Subcutaneous adipose tissue (tissue), 4 donors: Measurements from ENCODE around the gene CALHM6. TPM values are rescaled to one million over a fixed set of nuclear protein-coding genes. Genes with fewer than 3 reads are reported as not detected.

Source experiments
- CTCF ChIP-seq: fragments of 450-650 bp; IDR thresholded peaks from one replicate; pipeline ENCODE4 v1.5.1; 2016; ENCODE audit warnings: low read depth, mild to moderate bottlenecking, control low read depth, antibody characterized with exemption, moderate library complexity
- total RNA-seq, 4 donors: library from RNA; depleted of rRNA; stranded (reverse); fragments of >200 nt; gene quantifications; one replicate each; pipeline ENCODE4 v1.1.0, GENCODE V29; 2016

The CALHM6 gene
- total RNA-seq, 4 donors from 2014 or later = 0.65 to 9.2 (median 3.7) TPM

- TF ChIP-seq CTCF = no peak
Measured at GRCh38 chr6:116463301-116463700, 2.1 kb downstream of the CALHM6 start.

- no peak for TF ChIP-seq CTCF
Measured at GRCh38 chr6:116465246-116465645, 4.1 kb downstream of the CALHM6 start.

- no peak for TF ChIP-seq CTCF
Measured at GRCh38 chr6:116467096-116467495, 5.9 kb downstream of the CALHM6 start.

- no peak for TF ChIP-seq CTCF
Measured at GRCh38 chr6:116467514-116467913, 6.3 kb downstream of the CALHM6 start.

GRCh38 chr6:116468293-116468692, 7.1 kb downstream of the CALHM6 start:
- no peak for TF ChIP-seq CTCF

- TF ChIP-seq CTCF = no peak
Measured at GRCh38 chr6:116471531-116471930, 10.4 kb downstream of the CALHM6 start.

GRCh38 chr6:116472706-116473105, 11.5 kb downstream of the CALHM6 start:
- no peak for TF ChIP-seq CTCF

- TF ChIP-seq CTCF = no peak
Measured at GRCh38 chr6:116475141-116475540, 14.0 kb downstream of the CALHM6 start.
